ENCODE results near the gene AMACR.

AMACR gene

DNA sequence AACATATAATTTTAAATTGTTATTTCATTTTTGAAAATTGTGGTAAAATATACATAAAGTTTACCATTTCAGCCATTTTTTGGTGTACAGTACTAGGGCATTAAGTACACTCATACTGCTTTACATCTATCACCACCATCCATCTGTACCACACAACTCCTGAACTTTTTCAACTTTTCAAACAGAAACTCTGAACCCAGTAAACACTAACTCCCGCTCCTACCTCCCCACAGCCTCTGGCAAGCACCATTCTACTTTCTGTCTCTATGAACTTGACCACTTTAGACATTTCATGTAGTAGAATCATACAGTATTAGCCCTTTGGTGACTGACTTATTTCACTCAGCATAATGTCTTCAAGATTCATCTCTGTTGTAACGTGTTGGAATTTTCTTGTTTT is 15.0 kb downstream of the AMACR start:
- TF ChIP-seq TCF12 (IDR thresholded peaks at IDR 0.05; ENCODE audit: low read depth) (no peak), EP300 (IDR thresholded peaks at IDR 0.05; ENCODE audit: borderline replicate concordance) (no peak), FOXM1 (IDR thresholded peaks at IDR 0.05; ENCODE audit: borderline replicate concordance, low read depth) (no peak), CEBPB (IDR thresholded peaks at IDR 0.05) (no peak), RAD21 (IDR thresholded peaks at IDR 0.05; ENCODE audit: low read depth) (no peak), EGR1 (IDR thresholded peaks at IDR 0.05) (no peak), TAF1 (IDR thresholded peaks at IDR 0.05; ENCODE audit: low read depth) (no peak)
- TF ChIP-seq, protein P1, sequence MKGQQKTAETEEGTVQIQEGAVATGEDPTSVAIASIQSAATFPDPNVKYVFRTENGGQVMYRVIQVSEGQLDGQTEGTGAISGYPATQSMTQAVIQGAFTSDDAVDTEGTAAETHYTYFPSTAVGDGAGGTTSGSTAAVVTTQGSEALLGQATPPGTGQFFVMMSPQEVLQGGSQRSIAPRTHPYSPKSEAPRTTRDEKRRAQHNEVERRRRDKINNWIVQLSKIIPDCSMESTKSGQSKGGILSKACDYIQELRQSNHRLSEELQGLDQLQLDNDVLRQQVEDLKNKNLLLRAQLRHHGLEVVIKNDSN (IDR thresholded peaks at IDR 0.05): no peak
- TF ChIP-seq, protein P2, sequence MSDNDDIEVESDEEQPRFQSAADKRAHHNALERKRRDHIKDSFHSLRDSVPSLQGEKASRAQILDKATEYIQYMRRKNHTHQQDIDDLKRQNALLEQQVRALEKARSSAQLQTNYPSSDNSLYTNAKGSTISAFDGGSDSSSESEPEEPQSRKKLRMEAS (IDR thresholded peaks at IDR 0.05): no peak
- TF ChIP-seq, protein P3, sequence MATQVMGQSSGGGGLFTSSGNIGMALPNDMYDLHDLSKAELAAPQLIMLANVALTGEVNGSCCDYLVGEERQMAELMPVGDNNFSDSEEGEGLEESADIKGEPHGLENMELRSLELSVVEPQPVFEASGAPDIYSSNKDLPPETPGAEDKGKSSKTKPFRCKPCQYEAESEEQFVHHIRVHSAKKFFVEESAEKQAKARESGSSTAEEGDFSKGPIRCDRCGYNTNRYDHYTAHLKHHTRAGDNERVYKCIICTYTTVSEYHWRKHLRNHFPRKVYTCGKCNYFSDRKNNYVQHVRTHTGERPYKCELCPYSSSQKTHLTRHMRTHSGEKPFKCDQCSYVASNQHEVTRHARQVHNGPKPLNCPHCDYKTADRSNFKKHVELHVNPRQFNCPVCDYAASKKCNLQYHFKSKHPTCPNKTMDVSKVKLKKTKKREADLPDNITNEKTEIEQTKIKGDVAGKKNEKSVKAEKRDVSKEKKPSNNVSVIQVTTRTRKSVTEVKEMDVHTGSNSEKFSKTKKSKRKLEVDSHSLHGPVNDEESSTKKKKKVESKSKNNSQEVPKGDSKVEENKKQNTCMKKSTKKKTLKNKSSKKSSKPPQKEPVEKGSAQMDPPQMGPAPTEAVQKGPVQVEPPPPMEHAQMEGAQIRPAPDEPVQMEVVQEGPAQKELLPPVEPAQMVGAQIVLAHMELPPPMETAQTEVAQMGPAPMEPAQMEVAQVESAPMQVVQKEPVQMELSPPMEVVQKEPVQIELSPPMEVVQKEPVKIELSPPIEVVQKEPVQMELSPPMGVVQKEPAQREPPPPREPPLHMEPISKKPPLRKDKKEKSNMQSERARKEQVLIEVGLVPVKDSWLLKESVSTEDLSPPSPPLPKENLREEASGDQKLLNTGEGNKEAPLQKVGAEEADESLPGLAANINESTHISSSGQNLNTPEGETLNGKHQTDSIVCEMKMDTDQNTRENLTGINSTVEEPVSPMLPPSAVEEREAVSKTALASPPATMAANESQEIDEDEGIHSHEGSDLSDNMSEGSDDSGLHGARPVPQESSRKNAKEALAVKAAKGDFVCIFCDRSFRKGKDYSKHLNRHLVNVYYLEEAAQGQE (IDR thresholded peaks at IDR 0.05; ENCODE audit: low read depth): no peak

DNA sequence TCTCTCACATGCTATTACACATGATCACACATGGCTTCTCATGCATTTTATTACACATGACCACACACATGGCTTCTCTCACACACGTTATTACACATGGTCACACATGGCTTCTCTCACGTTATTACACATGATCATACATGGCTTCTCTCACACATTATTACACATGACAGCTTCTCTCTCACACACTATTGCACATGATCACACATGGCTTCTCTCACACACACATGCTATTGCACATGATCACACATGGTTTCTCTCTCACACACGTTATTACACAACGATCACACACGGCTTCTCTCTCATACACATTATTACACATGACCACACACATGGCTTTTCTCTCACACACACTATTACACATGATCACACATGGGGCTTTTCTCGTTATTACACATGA is 22.4 kb downstream of the AMACR start:
- TF ChIP-seq ZBTB7A (IDR thresholded peaks at IDR 0.05; ENCODE audit: low read depth) (no peak), FOXM1 (IDR thresholded peaks at IDR 0.05; ENCODE audit: borderline replicate concordance, low read depth) (no peak), EP300 (IDR thresholded peaks at IDR 0.05; ENCODE audit: borderline replicate concordance) (no peak), TAF1 (IDR thresholded peaks at IDR 0.05; ENCODE audit: low read depth) (no peak), EGR1 (IDR thresholded peaks at IDR 0.05) (no peak)

DNA sequence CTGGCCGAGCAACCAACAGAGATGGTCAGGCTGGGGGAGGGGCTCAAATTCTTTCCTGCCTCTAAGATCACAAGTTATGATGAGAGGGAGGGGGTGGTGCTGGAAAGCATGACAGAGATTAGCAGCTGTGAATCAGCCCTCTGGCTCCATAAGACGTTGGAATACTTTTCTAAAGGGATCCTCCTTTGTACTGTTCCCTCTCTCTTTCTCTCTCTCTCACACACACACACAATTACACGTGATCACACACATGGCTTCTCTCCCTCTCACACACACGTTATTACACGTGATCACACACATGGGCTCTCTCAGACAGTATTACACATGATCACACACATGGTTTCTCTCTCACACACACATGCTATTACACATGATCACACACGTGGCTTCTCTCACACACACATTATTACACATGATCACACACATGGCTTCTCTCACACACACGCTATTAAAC is 23.2 kb downstream of the AMACR start, which contains the start of gene SLC45A2:
Gene SLC45A2, minus strand, starts transcription at position 23 of the 454 bp plus-strand sequence. CDS start 110 bp downstream, outside the sequence.
- no peak for TF ChIP-seq CREB1 (IDR thresholded peaks at IDR 0.05; ENCODE audit: low read depth)
- no peak for TF ChIP-seq ZBTB7A (IDR thresholded peaks at IDR 0.05; ENCODE audit: low read depth)
- TF ChIP-seq, protein P2 (IDR thresholded peaks at IDR 0.05): no peak
- TF ChIP-seq CEBPB (IDR thresholded peaks at IDR 0.05): no peak
- no peak for TF ChIP-seq YY1 (IDR thresholded peaks at IDR 0.05; ENCODE audit: low read depth)
- no peak for TF ChIP-seq RAD21 (IDR thresholded peaks at IDR 0.05; ENCODE audit: low read depth)
- TF ChIP-seq, protein P3 (IDR thresholded peaks at IDR 0.05; ENCODE audit: low read depth): no peak
- no peak for TF ChIP-seq EP300 (IDR thresholded peaks at IDR 0.05; ENCODE audit: borderline replicate concordance)
- TF ChIP-seq TCF12 (IDR thresholded peaks at IDR 0.05; ENCODE audit: low read depth): no peak
- TF ChIP-seq NFIC (IDR thresholded peaks at IDR 0.05): no peak

DNA sequence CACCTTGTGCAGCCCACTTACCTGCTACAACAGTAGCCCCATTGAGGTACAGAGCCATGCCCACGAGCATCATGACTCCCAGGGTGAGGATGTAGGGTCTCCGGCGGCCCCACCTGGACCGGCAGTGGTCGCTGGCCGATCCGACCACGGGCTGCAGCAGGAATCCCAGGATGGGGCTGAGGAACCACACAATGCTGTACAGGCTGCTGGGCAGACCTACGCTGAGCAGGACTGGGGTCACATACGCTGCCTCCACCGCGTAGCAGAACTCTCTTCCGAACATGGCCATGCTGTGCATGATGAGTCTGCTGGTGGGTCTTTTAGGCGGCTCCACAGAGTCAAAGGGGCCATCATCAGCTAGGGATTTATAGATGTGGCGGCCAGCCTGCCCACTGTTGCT is 23.7 kb downstream of the AMACR start:
- TF ChIP-seq EP300 (IDR thresholded peaks at IDR 0.05; ENCODE audit: borderline replicate concordance): no peak
- TF ChIP-seq, protein P1 (IDR thresholded peaks at IDR 0.05): no peak
- TF ChIP-seq, protein P2 (IDR thresholded peaks at IDR 0.05): no peak
- no peak for TF ChIP-seq EGR1 (IDR thresholded peaks at IDR 0.05)
- no peak for TF ChIP-seq TAF1 (IDR thresholded peaks at IDR 0.05; ENCODE audit: low read depth)
- no peak for TF ChIP-seq RAD21 (IDR thresholded peaks at IDR 0.05; ENCODE audit: low read depth)
- TF ChIP-seq NFIC (IDR thresholded peaks at IDR 0.05): no peak
- TF ChIP-seq CEBPB (IDR thresholded peaks at IDR 0.05): no peak
- no peak for TF ChIP-seq FOXM1 (IDR thresholded peaks at IDR 0.05; ENCODE audit: borderline replicate concordance, low read depth)
- no peak for TF ChIP-seq TCF12 (IDR thresholded peaks at IDR 0.05; ENCODE audit: low read depth)
- TF ChIP-seq CREB1 (IDR thresholded peaks at IDR 0.05; ENCODE audit: low read depth): no peak
- no peak for TF ChIP-seq ZBTB7A (IDR thresholded peaks at IDR 0.05; ENCODE audit: low read depth)
- TF ChIP-seq, protein P3 (IDR thresholded peaks at IDR 0.05; ENCODE audit: low read depth): no peak
- TF ChIP-seq TEAD4 (IDR thresholded peaks at IDR 0.05): no peak
- no peak for TF ChIP-seq YY1 (IDR thresholded peaks at IDR 0.05; ENCODE audit: low read depth)
